ENCODE results near the gene ASXL2. TPM values are rescaled to one million over a fixed set of nuclear protein-coding genes. Genes with fewer than 3 reads are reported as not detected.

Gene ASXL2
- total RNA-seq, 1 experiment from 2014 or later: 35.7 TPM

DNA sequence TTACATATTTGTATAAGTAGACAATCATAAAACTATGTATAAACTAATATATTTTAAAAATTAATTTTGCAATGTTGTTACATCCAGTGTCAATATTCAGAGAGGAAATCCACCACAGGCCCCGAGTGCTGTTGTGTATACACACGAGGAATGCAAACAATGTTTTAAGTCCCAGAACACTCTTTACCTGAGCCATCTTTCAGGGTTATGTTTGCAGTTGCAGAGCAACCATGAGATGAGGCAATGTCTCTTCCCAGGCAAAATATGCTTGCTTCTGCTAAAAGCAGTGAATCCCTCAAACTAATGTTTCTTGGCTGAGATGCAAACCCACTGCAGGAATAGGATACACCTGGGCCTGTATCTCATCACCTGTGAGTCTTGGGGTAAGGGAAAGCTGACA, 91.3 kb downstream of the ASXL2 start:
- TF ChIP-seq, protein P1, sequence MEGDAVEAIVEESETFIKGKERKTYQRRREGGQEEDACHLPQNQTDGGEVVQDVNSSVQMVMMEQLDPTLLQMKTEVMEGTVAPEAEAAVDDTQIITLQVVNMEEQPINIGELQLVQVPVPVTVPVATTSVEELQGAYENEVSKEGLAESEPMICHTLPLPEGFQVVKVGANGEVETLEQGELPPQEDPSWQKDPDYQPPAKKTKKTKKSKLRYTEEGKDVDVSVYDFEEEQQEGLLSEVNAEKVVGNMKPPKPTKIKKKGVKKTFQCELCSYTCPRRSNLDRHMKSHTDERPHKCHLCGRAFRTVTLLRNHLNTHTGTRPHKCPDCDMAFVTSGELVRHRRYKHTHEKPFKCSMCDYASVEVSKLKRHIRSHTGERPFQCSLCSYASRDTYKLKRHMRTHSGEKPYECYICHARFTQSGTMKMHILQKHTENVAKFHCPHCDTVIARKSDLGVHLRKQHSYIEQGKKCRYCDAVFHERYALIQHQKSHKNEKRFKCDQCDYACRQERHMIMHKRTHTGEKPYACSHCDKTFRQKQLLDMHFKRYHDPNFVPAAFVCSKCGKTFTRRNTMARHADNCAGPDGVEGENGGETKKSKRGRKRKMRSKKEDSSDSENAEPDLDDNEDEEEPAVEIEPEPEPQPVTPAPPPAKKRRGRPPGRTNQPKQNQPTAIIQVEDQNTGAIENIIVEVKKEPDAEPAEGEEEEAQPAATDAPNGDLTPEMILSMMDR (IDR thresholded peaks at IDR 0.05; ENCODE audit: insufficient read depth in 1 of 2, low read depth in 1 of 2, low read length in 1 of 2, severe bottlenecking in 1 of 2, unreplicated experiment in 1 of 2): no peak
- Mint-ChIP-seq H3K27ac (ENCODE audit: unreplicated experiment) (no peak overlapping the region), H3K9me3 (ENCODE audit: unreplicated experiment) (no peaks in the 10 kb centered on the region), H3K36me3 (ENCODE audit: insufficient read depth, unreplicated experiment) (peaks cover 33% of the 10 kb centered on the region), H3K4me3 (ENCODE audit: unreplicated experiment) (no peak overlapping the region), H3K4me1 (ENCODE audit: low read depth, unreplicated experiment) (peaks cover 12% of the 10 kb centered on the region), H3K27me3 (ENCODE audit: insufficient read depth, unreplicated experiment) (no peaks in the 10 kb centered on the region)
- H3K4me1 ChIP-seq: peaks cover 11% of the 10 kb centered on the region
- POLR2A ChIA-PET: no interaction called here
- intact Hi-C loops (cut with micrococcal nuclease; ENCODE audit: unreplicated experiment): no loop called here
- no peaks in the 10 kb centered on the region for H3K36me3 ChIP-seq (ENCODE audit: control insufficient read depth, insufficient read depth, low read length)
- no peaks in the 10 kb centered on the region for H3K27me3 ChIP-seq (replicated peaks; ENCODE audit: control insufficient read depth, insufficient read depth, low read length)
- H3K4me3 ChIP-seq (ENCODE audit: low read depth, low read length): no peak overlapping the region
- H3K9me3 ChIP-seq: no peaks in the 10 kb centered on the region
- DNase-seq: peak in 1 of 2 experiments; percentile 55
- CTCF ChIA-PET: no interaction called here
- no TSS peak for BruUV-seq (replicated peaks)

DNA sequence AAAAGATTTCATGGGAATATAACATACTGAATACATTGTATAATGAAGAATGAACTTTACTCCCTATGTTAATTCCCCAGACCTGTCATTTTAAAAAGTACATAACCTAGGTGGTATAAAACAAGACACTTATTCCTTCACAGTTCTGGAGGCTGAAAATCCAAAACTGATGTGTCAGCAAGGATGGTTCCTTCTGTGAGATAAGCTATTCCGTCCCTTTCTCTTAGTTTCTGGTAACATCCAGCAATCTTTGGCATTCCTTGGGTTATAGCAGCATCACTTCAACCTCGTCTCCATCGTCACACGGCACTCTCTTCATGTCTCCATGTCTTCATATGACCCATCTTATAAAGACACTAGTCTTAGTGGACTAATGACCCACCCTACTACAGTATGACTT, 93.9 kb downstream of the ASXL2 start:
- no peak for DNase-seq
- Histone ChIP-seq H3K4me1 (peaks cover 7% of the 10 kb centered on the region), H3K9me3 (no peaks in the 10 kb centered on the region), H3K36me3 (ENCODE audit: control insufficient read depth, insufficient read depth, low read length) (no peaks in the 10 kb centered on the region), H3K27me3 (replicated peaks; ENCODE audit: control insufficient read depth, insufficient read depth, low read length) (no peaks in the 10 kb centered on the region), H3K4me3 (ENCODE audit: low read depth, low read length) (no peak overlapping the region)
- no peaks in the 10 kb centered on the region for H3K27me3 Mint-ChIP-seq (ENCODE audit: insufficient read depth, unreplicated experiment)
- peaks cover 30% of the 10 kb centered on the region for H3K36me3 Mint-ChIP-seq (ENCODE audit: insufficient read depth, unreplicated experiment)
- no TSS peak for BruUV-seq (replicated peaks)
- ChIA-PET CTCF (no interaction called here), POLR2A (no interaction called here)
- H3K9me3 Mint-ChIP-seq (ENCODE audit: unreplicated experiment): no peaks in the 10 kb centered on the region
- TF ChIP-seq, protein P1 (IDR thresholded peaks at IDR 0.05; ENCODE audit: insufficient read depth in 1 of 2, low read depth in 1 of 2, low read length in 1 of 2, severe bottlenecking in 1 of 2, unreplicated experiment in 1 of 2): no peak
- intact Hi-C loops (cut with micrococcal nuclease; ENCODE audit: unreplicated experiment): no loop called here
- H3K27ac Mint-ChIP-seq (ENCODE audit: unreplicated experiment): no peak overlapping the region
- peaks cover 12% of the 10 kb centered on the region for H3K4me1 Mint-ChIP-seq (ENCODE audit: low read depth, unreplicated experiment)
- H3K4me3 Mint-ChIP-seq (ENCODE audit: unreplicated experiment): no peak overlapping the region

GRCh38 chr2:25777077-25777476, 101.2 kb downstream of the ASXL2 start:
- TF ChIP-seq, protein P1 (IDR thresholded peaks at IDR 0.05; ENCODE audit: insufficient read depth in 1 of 2, low read depth in 1 of 2, low read length in 1 of 2, severe bottlenecking in 1 of 2, unreplicated experiment in 1 of 2): no peak
- ChIA-PET CTCF (no interaction called here), POLR2A (no interaction called here)
- BruUV-seq (replicated peaks): no TSS peak
- no peak for DNase-seq
- H3K9me3 ChIP-seq: no peaks in the 10 kb centered on the region
- Mint-ChIP-seq H3K4me1 (ENCODE audit: low read depth, unreplicated experiment) (no peaks in the 10 kb centered on the region), H3K9me3 (ENCODE audit: unreplicated experiment) (no peaks in the 10 kb centered on the region), H3K36me3 (ENCODE audit: insufficient read depth, unreplicated experiment) (peaks cover 21% of the 10 kb centered on the region), H3K27ac (ENCODE audit: unreplicated experiment) (no peak overlapping the region), H3K27me3 (ENCODE audit: insufficient read depth, unreplicated experiment) (no peaks in the 10 kb centered on the region), H3K4me3 (ENCODE audit: unreplicated experiment) (no peak overlapping the region)
- intact Hi-C loops (cut with micrococcal nuclease; ENCODE audit: unreplicated experiment): no loop called here
- no peaks in the 10 kb centered on the region for H3K4me1 ChIP-seq
- no peak overlapping the region for H3K4me3 ChIP-seq (ENCODE audit: low read depth, low read length)
- H3K36me3 ChIP-seq (ENCODE audit: control insufficient read depth, insufficient read depth, low read length): no peaks in the 10 kb centered on the region
- H3K27me3 ChIP-seq (replicated peaks; ENCODE audit: control insufficient read depth, insufficient read depth, low read length): no peaks in the 10 kb centered on the region
